Measurements from ENCODE around the gene STON2. TPM values are rescaled to one million over a fixed set of nuclear protein-coding genes. Genes with fewer than 3 reads are reported as not detected.

The STON2 gene
- total RNA-seq, 1 donor from 2014 or later = not detected

DNA sequence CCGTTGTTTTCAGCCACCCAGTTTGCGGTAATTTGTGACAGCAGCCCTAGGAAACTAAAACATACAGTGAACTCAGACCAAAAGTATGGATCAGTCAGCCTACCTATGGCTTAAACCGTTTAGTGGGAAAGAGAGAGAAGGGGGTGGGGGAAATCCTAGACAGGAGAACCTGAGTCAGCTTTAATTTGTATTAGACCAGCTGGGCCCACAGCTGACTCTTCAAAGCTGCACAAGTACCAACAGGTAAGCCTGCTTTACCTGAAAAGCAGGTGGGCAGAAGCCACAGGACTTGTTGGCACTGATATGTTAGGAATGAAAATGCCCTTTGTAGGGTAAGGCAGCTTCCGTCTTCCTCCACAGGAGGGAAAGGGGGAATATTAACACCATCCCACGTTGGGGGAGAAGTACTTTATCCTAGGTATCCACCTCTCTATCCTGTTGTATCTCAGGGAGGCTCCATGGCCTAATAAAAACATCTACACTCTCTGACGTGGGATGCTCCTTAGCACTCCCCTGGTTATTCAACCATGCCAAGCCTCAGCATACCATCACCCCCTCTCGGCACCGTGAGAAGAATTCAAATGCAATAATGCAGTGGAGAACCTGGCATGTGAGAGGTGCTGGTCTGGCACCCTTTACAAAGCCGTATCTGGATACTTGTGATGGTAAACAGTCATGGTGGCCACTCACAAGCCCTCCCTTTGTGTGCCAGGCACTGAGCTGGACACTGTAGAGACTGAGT is 70.3 kb downstream of the STON2 start:
- intact Hi-C loops (cut with micrococcal nuclease) = no loop called here
- TF ChIP-seq, protein P1, sequence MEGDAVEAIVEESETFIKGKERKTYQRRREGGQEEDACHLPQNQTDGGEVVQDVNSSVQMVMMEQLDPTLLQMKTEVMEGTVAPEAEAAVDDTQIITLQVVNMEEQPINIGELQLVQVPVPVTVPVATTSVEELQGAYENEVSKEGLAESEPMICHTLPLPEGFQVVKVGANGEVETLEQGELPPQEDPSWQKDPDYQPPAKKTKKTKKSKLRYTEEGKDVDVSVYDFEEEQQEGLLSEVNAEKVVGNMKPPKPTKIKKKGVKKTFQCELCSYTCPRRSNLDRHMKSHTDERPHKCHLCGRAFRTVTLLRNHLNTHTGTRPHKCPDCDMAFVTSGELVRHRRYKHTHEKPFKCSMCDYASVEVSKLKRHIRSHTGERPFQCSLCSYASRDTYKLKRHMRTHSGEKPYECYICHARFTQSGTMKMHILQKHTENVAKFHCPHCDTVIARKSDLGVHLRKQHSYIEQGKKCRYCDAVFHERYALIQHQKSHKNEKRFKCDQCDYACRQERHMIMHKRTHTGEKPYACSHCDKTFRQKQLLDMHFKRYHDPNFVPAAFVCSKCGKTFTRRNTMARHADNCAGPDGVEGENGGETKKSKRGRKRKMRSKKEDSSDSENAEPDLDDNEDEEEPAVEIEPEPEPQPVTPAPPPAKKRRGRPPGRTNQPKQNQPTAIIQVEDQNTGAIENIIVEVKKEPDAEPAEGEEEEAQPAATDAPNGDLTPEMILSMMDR (IDR thresholded peaks at IDR 0.05) = no peak
- ChIA-PET CTCF (no interaction called here), POLR2A (no interaction called here)
- no peaks in the 10 kb centered on the region for H3K9me3 Mint-ChIP-seq
- H3K27me3 Mint-ChIP-seq = peaks cover 6% of the 10 kb centered on the region
- H3K4me3 Mint-ChIP-seq = no peak overlapping the region
- ATAC-seq (ENCODE audit: low read depth) = no peak
- H3K4me1 Mint-ChIP-seq = no peaks in the 10 kb centered on the region
- no peaks in the 10 kb centered on the region for H3K36me3 Mint-ChIP-seq (ENCODE audit: low read depth)
- no peak for DNase-seq
- H3K27ac Mint-ChIP-seq = no peak overlapping the region

DNA sequence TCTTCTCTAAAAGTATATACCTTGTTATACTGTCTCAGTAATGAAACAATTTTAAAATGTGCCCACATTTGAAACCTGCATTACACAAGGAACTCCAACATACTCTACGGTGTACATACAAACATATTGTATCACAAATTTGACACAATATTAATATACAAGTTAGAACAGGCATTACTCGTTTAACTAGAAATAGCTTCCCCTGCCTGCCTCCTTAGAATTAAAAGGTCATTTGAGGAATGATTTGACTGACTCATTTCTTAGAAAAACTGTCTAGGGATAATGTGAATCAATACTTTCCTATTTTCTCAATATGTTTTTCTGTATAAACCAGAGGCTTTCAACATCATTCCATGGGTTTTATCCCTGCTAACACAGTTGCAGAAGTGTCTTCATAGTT is 73.7 kb downstream of the STON2 start:
- Mint-ChIP-seq H3K27me3 (peaks cover 3% of the 10 kb centered on the region), H3K4me3 (no peak overlapping the region), H3K9me3 (no peaks in the 10 kb centered on the region), H3K27ac (no peak overlapping the region), H3K4me1 (no peaks in the 10 kb centered on the region), H3K36me3 (ENCODE audit: low read depth) (no peaks in the 10 kb centered on the region)
- no peak for DNase-seq
- ChIA-PET CTCF (no interaction called here), POLR2A (no interaction called here)
- TF ChIP-seq, protein P1 (IDR thresholded peaks at IDR 0.05) = no peak
- no peak for ATAC-seq (ENCODE audit: low read depth)
- intact Hi-C loops (cut with micrococcal nuclease) = no loop called here

DNA sequence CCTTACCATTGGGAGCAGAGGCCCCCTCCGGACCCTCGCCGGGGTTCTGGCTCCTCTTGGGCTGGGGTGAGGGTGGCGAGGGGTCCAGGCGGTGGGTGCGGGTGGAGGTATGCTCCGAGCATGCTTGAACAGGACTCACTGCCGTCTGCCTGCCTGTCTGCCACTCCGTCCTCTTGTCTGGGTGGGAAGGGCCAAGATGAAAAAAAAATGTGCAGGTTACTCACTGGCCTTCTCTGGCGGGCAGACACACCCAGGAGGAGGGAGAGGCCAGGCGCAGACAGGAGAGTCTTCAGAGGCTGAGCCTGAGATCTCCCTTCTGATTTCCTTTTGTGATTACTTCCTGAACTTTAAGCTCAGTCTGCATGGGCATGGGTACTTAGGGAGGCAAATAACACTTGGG is 76.1 kb downstream of the STON2 start:
- no peaks in the 10 kb centered on the region for H3K4me1 Mint-ChIP-seq
- no peaks in the 10 kb centered on the region for H3K36me3 Mint-ChIP-seq (ENCODE audit: low read depth)
- ChIA-PET CTCF (no interaction called here), POLR2A (no interaction called here)
- DNase-seq = no peak
- H3K27me3 Mint-ChIP-seq = no peaks in the 10 kb centered on the region
- no peak overlapping the region for H3K27ac Mint-ChIP-seq
- ATAC-seq (ENCODE audit: low read depth) = no peak
- no peaks in the 10 kb centered on the region for H3K9me3 Mint-ChIP-seq
- TF ChIP-seq, protein P1 (IDR thresholded peaks at IDR 0.05) = no peak
- intact Hi-C loops (cut with micrococcal nuclease) = no loop called here
- no peak overlapping the region for H3K4me3 Mint-ChIP-seq

DNA sequence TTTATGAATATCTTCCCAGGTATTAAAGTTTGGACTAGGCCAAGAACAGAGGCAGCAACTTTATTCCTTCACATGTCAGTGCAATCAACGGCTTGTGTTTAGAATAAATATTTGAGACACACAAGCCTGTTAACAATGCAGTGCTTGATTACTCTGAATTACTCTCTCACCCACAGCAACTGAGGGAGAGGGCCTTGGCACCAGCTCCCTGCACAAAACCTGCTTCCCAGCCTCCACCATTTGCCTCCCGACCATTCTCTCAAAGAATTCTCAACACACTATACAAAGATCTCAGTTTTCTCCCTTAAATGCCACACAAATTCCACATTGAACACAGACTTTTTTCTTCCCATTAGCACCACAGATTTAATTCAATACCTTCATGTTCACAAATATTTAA is 77.0 kb downstream of the STON2 start:
- Mint-ChIP-seq H3K27ac (no peak overlapping the region), H3K4me1 (no peaks in the 10 kb centered on the region), H3K27me3 (no peaks in the 10 kb centered on the region), H3K9me3 (no peaks in the 10 kb centered on the region), H3K4me3 (no peak overlapping the region), H3K36me3 (ENCODE audit: low read depth) (no peaks in the 10 kb centered on the region)
- POLR2A ChIA-PET = no interaction called here
- CTCF ChIA-PET = no interaction called here
- intact Hi-C loops (cut with micrococcal nuclease) = no loop called here
- TF ChIP-seq, protein P1 (IDR thresholded peaks at IDR 0.05) = no peak
- no peak for ATAC-seq (ENCODE audit: low read depth)
- DNase-seq = no peak

DNA sequence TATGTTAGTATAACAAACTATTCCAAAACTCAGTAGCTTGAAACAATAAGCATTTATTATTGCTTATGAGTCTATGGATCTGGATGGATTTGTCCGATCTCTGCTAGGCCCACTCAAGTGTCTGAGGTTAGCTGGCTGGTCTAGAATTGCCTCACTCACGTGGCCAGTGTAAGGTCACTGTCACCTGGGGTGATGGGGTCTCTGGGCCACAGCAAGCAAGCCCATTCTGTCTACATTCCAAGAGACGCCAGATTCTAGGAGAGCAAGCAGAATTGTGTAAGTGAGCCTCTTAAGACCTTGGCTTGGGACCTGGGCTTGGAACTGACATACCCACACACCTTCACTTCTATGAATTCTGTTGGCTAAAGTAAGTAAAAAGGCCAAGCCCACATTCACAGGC is 80.2 kb downstream of the STON2 start:
- no peaks in the 10 kb centered on the region for H3K4me1 Mint-ChIP-seq
- TF ChIP-seq, protein P1 (IDR thresholded peaks at IDR 0.05) = no peak
- no peaks in the 10 kb centered on the region for H3K9me3 Mint-ChIP-seq
- H3K36me3 Mint-ChIP-seq (ENCODE audit: low read depth) = no peaks in the 10 kb centered on the region
- H3K4me3 Mint-ChIP-seq = no peak overlapping the region
- intact Hi-C loops (cut with micrococcal nuclease) = no loop called here
- CTCF ChIA-PET = no interaction called here
- DNase-seq (no peak), ATAC-seq (ENCODE audit: low read depth) (no peak)
- H3K27me3 Mint-ChIP-seq = peaks cover 4% of the 10 kb centered on the region
- H3K27ac Mint-ChIP-seq = no peak overlapping the region
- POLR2A ChIA-PET = no interaction called here

Data from activated B cell treated with CpG ODN at 0.5 μM for 24 hours (primary cell).